Breast epithelium (tissue), 4 donors: ENCODE data around the gene SPATA1. TPM values are rescaled to one million over a fixed set of nuclear protein-coding genes. Genes with fewer than 3 reads are reported as not detected.
A peak's percentile ranks its signal among the peaks of the same experiment; 100 is the strongest.

Experiments
- DNase-seq, 2 donors: peaks; one replicate each; pipeline ENCODE4 v3.0.0-alpha.2; 2019; ENCODE audit warnings: low spot score in 2 of 2
- H3K27ac ChIP-seq, 2 donors: fragments of 200-600 bp; sonication (generic) in 1 of 2; one replicate each; pipeline ENCODE4 v1.5.1; 2016 to 2019; ENCODE audit warnings: mild to moderate bottlenecking in 1 of 2
- H3K27me3 ChIP-seq, 2 donors: fragments of 200-600 bp; sonication (generic) in 1 of 2; one replicate each; pipeline versions ENCODE4 v1.5.1 to v1.6.0; 2017 to 2019; ENCODE audit warnings: control low read depth in 1 of 2, mild to moderate bottlenecking in 1 of 2
- H3K36me3 ChIP-seq: fragments of 200-600 bp; one replicate; pipeline ENCODE4 v1.5.1; 2019
- H3K4me1 ChIP-seq, 2 donors: fragments of 200-600 bp; sonication (generic); one replicate each; pipeline ENCODE4 v1.5.1; 2016 to 2019; ENCODE audit warnings: control low read depth in 1 of 2
- H3K4me3 ChIP-seq, 3 donors: fragments of 200-600 bp; sonication (generic); 1 replicate in 2 of 3; 2 replicates in 1 of 3; pipeline ENCODE4 v1.5.1; 2016 to 2019; ENCODE audit warnings: mild to moderate bottlenecking in 3 of 3, moderate library complexity in 2 of 3
- H3K9me3 ChIP-seq, 2 donors: fragments of 200-600 bp; sonication (generic) in 1 of 2; one replicate each; pipeline ENCODE4 v1.5.1; 2016 to 2019; ENCODE audit warnings: control low read depth in 1 of 2
- POLR2A ChIP-seq: fragments of 450-650 bp; IDR thresholded peaks from one replicate; pipeline ENCODE4 v1.6.1; 2016; ENCODE audit warnings: antibody characterized with exemption, mild to moderate bottlenecking, moderate library complexity
- POLR2AphosphoS5 ChIP-seq, 3 donors: sonication (generic); formaldehyde crosslinking; IDR thresholded peaks; one replicate each; pipeline ENCODE4 v1.6.1; 2017; ENCODE audit warnings: antibody characterized with exemption in 3 of 3
- intact Hi-C: fragments of 100-400 bp; cut with DNase I; formaldehyde crosslinking; loops from one replicate; pipeline ENCODE4 v1.15.1; 2023; ENCODE audit warnings: low total_unique reads
- total RNA-seq, 3 donors: library from RNA; depleted of rRNA; stranded (reverse); fragments of >200 nt; gene quantifications; one replicate each; pipeline ENCODE4 v1.1.0, GENCODE V29; 2016
- TF ChIP-seq, protein P1 (sequence below), 3 donors: fragments of 450-650 bp; IDR thresholded peaks; one replicate each; pipeline ENCODE4 v1.5.1; 2016 to 2017; ENCODE audit warnings: antibody characterized with exemption in 3 of 3, mild to moderate bottlenecking in 3 of 3, moderate library complexity in 3 of 3

SPATA1 gene
- total RNA-seq, 3 donors from 2014 or later = 0.16 to 1.0 (median 0.33) TPM

DNA sequence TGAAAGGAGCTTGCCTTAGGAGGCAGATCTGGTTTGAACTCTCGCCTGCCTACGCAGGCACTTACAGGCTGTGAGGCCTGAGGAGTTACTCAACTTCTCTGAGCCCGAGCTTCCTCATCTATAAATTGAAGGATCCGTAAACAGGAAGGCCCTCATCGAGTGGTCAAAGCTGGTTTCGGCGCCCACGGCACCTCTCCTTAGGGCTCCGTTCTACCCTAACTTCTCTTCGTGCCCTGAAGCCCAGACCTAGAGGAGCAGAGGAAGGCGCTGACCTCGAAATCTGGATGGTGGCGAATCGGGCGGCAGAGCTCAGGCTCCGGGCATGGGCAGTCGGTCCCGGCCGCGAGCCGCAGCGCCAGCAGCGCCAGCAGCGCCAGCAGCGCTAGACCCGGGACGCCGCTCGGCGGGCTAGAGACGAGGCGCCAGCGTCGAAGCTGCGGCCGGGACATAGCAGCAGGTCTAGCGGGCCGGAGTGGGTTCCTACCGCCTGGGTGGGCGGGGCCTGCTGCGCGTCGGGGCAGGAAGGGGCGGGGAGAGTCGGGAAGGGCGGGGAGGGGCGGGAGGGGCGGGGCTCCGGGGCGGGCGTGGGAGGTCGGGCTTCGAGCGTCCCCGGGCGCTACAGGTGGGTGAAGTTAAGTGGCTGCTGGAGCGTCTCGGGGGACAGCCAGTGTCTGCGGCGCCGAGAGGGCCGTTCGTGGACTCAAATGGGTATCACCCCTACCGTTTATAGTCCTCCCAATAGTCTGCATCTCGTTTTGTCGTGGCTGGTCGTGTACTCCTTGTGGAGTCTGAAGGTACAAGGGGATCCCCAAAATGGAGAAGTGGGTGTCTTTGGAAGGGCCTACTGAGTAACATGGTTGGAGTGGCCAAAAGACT is 68.0 kb downstream of the SPATA1 start, which contains the start of gene CTBS:
Gene CTBS, minus strand, starts transcription at position 474 of the 876 bp plus-strand sequence. Its CDS starts 25 bp downstream, at position 449.
- no peaks in the 10 kb centered on the region for H3K36me3 ChIP-seq
- no peaks in the 10 kb centered on the region for H3K27me3 ChIP-seq
- no peak for TF ChIP-seq POLR2A
- TF ChIP-seq POLR2AphosphoS5 (IDR thresholded peaks at IDR 0.05) = peak; percentile 78 to 87 (median 80)
- intact Hi-C loops = loop anchor here (10.0 kb wide), 1 partner anchor 69 kb away; the partner anchor contains the start of genes GNG5 and SPATA1
- H3K4me1 ChIP-seq = no peaks in the 10 kb centered on the region
- peak within 1 kb of the TSS; percentile 94 to 97 for H3K27ac ChIP-seq
- no peaks in the 10 kb centered on the region for H3K9me3 ChIP-seq
- DNase-seq = peak; percentile 68 to 83
- H3K4me3 ChIP-seq = peak within 1 kb of the TSS; percentile 57 to 78 (median 75)

DNA sequence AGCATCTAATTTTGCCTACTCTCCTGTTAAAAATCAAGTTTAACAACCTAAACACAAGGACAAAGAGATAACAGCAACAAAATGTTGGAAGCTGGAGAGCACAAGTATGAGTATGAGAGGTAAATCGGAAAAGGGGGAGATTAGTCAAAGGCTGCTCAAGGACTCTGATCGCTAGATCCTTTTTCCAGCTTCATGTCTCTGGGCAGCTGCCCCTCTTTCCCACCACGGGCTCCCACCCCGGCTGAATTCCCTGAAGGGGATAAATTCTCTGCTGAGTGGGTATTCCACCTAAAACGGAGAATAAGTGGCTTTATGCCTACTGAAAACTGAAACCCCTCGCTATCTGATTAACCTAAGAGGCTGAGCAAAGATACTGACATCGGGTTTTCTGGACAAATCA is 68.8 kb downstream of the SPATA1 start:
- intact Hi-C loops = loop anchor here (10.0 kb wide), 1 partner anchor 70 kb away; the partner anchor contains the start of genes GNG5 and SPATA1
- DNase-seq = no peak
- TF ChIP-seq, protein P1, sequence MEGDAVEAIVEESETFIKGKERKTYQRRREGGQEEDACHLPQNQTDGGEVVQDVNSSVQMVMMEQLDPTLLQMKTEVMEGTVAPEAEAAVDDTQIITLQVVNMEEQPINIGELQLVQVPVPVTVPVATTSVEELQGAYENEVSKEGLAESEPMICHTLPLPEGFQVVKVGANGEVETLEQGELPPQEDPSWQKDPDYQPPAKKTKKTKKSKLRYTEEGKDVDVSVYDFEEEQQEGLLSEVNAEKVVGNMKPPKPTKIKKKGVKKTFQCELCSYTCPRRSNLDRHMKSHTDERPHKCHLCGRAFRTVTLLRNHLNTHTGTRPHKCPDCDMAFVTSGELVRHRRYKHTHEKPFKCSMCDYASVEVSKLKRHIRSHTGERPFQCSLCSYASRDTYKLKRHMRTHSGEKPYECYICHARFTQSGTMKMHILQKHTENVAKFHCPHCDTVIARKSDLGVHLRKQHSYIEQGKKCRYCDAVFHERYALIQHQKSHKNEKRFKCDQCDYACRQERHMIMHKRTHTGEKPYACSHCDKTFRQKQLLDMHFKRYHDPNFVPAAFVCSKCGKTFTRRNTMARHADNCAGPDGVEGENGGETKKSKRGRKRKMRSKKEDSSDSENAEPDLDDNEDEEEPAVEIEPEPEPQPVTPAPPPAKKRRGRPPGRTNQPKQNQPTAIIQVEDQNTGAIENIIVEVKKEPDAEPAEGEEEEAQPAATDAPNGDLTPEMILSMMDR (IDR thresholded peaks at IDR 0.05) = no peak
- no peak for TF ChIP-seq POLR2A
- no peak for TF ChIP-seq POLR2AphosphoS5 (IDR thresholded peaks at IDR 0.05)
- H3K4me3 ChIP-seq = peak overlapping the region; percentile 57 to 78 (median 75)
- no peaks in the 10 kb centered on the region for H3K27me3 ChIP-seq
- H3K27ac ChIP-seq = peak overlapping the region; percentile 94 to 97
- no peaks in the 10 kb centered on the region for H3K9me3 ChIP-seq
- no peaks in the 10 kb centered on the region for H3K36me3 ChIP-seq
- no peaks in the 10 kb centered on the region for H3K4me1 ChIP-seq

DNA sequence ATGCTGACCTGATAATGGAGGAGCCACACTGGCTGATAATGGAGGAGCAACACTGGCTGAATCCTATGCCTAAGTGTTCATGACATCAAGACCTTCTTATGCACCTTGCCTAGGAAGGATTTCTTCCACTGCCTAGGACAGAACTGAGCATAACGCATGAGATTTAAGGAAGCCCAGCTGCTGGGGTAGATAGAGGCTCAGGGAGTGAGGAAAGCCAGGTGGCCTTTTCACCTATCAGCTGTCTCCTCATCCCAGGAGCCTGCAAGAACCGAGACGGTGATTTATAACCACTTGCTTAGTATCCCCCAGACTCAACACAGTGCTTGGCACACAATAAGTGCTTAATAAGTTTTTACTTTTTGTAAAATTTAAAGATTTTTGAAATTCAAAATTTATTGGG is 75.5 kb downstream of the SPATA1 start:
- no peak for DNase-seq
- TF ChIP-seq, protein P1 (IDR thresholded peaks at IDR 0.05) = no peak
- TF ChIP-seq POLR2AphosphoS5 (IDR thresholded peaks at IDR 0.05) (no peak), POLR2A (no peak)
- no peak overlapping the region for H3K4me3 ChIP-seq
- no peaks in the 10 kb centered on the region for H3K36me3 ChIP-seq
- H3K4me1 ChIP-seq = no peaks in the 10 kb centered on the region
- intact Hi-C loops = loop anchor here (10.0 kb wide), 1 partner anchor 663 kb away; no protein-coding TSS in a partner anchor
- H3K27ac ChIP-seq = no peak overlapping the region
- no peaks in the 10 kb centered on the region for H3K27me3 ChIP-seq
- H3K9me3 ChIP-seq = no peaks in the 10 kb centered on the region

DNA sequence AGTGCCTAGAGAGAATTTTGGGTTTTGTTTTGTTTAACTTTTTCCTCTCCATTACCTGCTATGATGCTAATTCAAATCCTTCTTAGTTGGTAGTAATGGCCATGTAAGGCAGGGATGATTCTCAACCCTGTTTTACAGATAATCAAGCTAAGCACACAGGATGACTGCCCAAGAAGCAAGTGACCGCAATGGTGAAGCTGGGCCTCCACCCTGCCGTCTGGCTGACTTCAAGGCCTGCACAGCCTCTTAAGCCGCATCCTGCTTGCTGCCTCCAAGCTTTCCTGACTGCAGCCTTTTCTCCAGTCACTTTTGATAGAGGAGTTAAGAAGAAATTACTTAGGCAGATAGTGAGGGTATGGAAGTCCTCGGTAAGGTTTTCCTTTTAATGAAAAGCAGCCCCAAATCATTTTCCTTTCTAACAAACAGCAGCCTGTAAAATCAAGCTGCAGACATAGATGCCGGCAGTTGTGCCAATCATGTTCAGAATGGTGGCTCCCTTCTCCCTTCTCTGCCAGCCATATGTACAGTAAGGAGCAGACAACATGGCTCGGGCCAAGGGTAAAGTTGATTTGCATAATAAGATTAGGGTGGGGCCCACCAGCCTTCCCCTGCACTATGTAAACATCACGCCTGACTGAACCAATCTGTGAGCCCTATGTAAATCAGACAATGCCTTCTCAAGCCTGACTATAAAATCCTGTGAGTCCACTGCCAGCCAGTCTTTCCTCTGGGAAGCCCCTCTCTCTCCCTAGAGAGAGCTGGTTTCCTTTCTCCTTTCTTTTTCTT is 76.8 kb downstream of the SPATA1 start:
- Histone ChIP-seq H3K27me3 (no peaks in the 10 kb centered on the region), H3K4me3 (no peak overlapping the region), H3K36me3 (no peaks in the 10 kb centered on the region), H3K4me1 (no peaks in the 10 kb centered on the region), H3K9me3 (no peaks in the 10 kb centered on the region), H3K27ac (no peak overlapping the region)
- TF ChIP-seq, protein P1 (IDR thresholded peaks at IDR 0.05) = no peak
- no peak for TF ChIP-seq POLR2AphosphoS5 (IDR thresholded peaks at IDR 0.05)
- no peak for TF ChIP-seq POLR2A
- intact Hi-C loops = loop anchor here (10.0 kb wide), 1 partner anchor 662 kb away; no protein-coding TSS in a partner anchor
- DNase-seq = no peak

DNA sequence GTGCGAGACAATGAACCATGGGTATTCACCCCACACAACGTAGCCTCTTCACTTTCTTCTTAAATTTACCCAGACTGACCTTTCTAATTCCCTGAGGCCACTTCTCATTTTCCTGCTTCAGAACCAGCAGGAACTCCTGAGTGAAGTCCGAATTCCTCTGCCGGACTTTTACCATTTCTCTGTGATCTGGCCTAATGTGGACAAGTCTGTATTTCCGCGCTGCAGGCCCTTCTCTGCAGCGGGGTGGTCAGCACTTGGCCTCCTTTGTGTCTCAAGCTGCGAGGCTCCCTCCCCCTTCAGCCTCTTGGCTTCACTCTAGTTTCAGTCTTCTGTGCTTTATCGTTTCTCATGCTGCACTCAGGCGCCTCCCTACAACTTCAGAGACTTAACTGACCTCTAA is 77.5 kb downstream of the SPATA1 start:
- Histone ChIP-seq H3K36me3 (no peaks in the 10 kb centered on the region), H3K9me3 (no peaks in the 10 kb centered on the region), H3K4me3 (no peak overlapping the region), H3K27me3 (no peaks in the 10 kb centered on the region), H3K27ac (no peak overlapping the region), H3K4me1 (no peaks in the 10 kb centered on the region)
- TF ChIP-seq POLR2AphosphoS5 (IDR thresholded peaks at IDR 0.05) = no peak
- TF ChIP-seq, protein P1 (IDR thresholded peaks at IDR 0.05) = no peak
- no peak for TF ChIP-seq POLR2A
- DNase-seq = no peak
- intact Hi-C loops = loop anchor here (10.0 kb wide), 1 partner anchor 661 kb away; no protein-coding TSS in a partner anchor
